Measurements from ENCODE around the gene COQ8B.
A peak's percentile ranks its signal among the peaks of the same experiment; 100 is the strongest.
"Not testable (repeated sequence)": the region's sequence is repeated elsewhere in the genome, so short reads cannot be mapped to it uniquely, and the experiment has no call there.

The COQ8B gene

DNA sequence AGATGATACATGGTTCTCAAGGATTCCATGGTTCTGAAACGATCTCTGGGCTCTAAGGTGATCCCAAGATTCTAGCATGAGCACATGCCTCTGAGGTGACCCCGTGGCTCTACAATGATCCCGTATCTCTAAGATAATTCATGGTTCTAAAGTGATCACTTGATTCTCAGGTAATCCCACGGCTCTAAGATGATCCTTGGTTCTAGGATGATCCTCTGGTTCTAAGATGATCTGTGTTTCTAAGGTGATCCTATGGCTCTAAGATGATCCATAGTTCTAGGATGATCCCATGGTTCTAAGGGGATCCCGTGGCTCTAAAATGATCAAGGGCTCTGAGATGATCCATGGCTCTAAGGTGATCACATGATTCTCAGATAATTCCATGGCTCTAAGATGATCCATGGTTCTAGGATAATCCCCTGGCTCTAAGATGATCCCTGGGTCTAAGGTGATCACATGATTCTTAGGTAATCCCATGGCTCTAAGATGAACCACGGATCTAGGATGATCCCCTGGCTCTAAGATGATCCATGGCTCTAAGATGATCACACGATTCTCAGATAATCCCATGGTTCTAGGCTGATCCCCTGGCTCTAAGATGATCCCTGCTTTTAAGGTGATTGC is 47.6 kb downstream of the COQ8B start:
- DNase-seq (ENCODE audit: low read depth in 2 of 2) = no peak

- DNase-seq (ENCODE audit: low read depth in 2 of 2) = no peak
Measured at GRCh38 chr19:40667602-40668001, 49.1 kb downstream of the COQ8B start.

- no peak for DNase-seq (ENCODE audit: low read depth in 2 of 2)
Measured at GRCh38 chr19:40666803-40667438, 49.8 kb downstream of the COQ8B start.

DNA sequence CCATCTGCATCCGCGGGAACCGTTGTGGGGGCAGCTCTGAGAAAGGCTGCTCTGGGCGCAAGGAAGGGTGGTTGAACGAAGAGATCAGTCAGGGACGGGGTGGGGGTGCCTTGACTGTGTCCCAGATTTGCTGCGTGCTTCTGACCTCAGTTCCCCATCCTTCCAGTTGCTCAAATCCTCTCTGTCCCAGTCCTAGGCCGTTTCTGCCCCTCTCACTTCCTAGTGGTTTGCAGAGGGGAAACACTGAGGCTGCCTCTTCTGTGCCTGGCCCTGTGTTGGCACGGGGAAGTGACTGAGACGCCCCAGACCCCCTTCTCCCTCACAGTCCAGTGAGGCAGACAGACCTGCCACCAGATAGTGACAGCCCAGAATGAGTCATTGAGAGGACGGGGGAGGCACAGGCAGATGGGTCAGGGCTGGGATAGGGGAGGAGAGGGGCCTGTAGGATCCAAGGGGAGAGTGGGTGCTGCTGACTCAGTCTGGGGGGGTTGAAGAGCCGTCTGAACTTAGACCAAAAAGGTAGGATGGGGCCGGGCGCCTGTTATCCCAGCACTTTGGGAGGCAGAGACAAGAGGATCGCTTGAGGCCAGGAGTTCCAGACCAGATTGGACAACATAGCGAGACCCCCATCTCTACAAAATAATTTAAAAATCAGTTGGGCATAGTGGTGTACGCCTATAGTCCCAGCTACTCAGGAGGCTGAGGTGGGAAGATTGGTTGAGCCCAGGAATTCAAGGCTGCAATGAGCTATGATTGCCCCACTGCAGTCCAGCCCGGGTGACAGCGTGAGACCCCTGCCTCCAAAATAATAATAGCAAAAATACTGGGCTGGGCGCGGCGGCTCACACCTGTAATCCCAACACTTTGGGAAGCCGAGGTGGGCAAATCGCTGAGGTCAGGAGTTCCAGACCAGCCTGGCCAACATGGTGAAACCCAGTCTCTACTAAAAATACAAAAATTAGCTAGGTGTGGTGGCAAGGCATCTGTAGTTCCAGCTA is 52.7 kb downstream of the COQ8B start:
- no peak for DNase-seq (ENCODE audit: low read depth in 2 of 2)

- DNase-seq (ENCODE audit: low read depth in 2 of 2) = peak; percentile 88 to 95
Measured at GRCh38 chr19:40662925-40663694, 53.6 kb downstream of the COQ8B start.

- DNase-seq (ENCODE audit: low read depth in 2 of 2) = no peak
Measured at GRCh38 chr19:40661616-40662015, 55.1 kb downstream of the COQ8B start.

DNA sequence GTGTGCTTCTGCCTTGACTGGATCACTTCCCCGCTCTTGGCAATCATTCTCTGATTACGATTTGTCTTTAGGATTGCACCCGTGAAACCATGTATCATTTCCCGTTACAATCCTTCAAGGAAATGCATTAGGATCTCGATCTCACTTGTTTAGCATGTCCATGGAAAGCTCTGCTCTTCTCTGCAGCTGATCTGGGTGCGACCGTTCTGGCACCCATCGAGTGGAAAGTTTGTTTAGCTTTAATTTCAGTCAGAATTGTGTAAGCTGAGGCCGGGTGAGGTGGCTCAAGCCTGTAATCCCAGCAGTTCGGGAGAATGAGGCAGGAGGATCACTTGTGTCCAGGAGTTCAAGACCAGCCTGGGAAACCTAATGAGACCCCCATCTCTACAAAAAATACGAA is 57.1 kb downstream of the COQ8B start:
- no peak for DNase-seq (ENCODE audit: low read depth in 2 of 2)

- no peak for DNase-seq (ENCODE audit: low read depth in 2 of 2)
Measured at GRCh38 chr19:40659116-40659515, 57.6 kb downstream of the COQ8B start.

DNA sequence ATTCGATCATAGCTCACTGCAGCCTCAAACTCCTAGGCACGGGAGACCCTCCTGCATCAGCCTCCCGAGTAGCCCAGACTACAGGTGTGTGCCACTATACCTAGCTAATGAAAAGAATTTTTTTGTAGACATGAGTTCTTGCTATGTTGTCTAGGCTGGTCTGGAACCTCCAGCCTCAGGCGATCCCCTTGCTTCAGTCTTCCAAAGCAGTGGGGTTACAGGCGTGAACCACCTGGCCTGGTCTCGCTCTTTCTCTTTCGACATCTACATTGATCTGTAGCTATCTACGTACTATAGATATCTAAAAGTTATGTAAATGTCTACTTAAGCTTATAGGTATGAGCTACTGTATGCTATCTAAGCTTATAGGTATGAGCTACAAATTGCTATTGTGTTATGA is 58.7 kb downstream of the COQ8B start:
- no peak for DNase-seq (ENCODE audit: low read depth in 2 of 2)

DNA sequence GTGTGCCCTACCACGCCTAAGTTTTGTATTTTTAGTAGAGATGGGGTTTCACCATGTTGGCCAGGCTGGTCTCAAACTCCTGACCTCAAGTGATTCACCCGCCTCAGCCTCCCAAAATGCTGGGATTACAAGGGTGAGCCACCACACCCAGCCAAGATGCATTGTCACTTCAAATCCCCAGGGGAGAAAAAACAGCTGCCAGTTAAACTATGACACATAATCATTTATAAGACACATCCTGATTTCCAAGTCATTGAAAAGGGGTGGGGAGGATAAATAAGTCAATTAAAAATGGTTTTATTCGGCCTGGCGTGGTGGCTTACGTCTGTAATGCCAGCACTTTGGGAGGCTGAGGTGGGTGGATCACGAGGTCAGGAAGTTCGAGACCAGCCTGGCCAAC is 61.0 kb downstream of the COQ8B start:
- DNase-seq (ENCODE audit: low read depth in 2 of 2) = not testable (repeated sequence)

- DNase-seq (ENCODE audit: low read depth in 2 of 2) = not testable (repeated sequence)
Measured at GRCh38 chr19:40652303-40652702, 64.4 kb downstream of the COQ8B start.

- DNase-seq (ENCODE audit: low read depth in 2 of 2) = no peak
Measured at GRCh38 chr19:40650749-40651305, 65.9 kb downstream of the COQ8B start.

DNA sequence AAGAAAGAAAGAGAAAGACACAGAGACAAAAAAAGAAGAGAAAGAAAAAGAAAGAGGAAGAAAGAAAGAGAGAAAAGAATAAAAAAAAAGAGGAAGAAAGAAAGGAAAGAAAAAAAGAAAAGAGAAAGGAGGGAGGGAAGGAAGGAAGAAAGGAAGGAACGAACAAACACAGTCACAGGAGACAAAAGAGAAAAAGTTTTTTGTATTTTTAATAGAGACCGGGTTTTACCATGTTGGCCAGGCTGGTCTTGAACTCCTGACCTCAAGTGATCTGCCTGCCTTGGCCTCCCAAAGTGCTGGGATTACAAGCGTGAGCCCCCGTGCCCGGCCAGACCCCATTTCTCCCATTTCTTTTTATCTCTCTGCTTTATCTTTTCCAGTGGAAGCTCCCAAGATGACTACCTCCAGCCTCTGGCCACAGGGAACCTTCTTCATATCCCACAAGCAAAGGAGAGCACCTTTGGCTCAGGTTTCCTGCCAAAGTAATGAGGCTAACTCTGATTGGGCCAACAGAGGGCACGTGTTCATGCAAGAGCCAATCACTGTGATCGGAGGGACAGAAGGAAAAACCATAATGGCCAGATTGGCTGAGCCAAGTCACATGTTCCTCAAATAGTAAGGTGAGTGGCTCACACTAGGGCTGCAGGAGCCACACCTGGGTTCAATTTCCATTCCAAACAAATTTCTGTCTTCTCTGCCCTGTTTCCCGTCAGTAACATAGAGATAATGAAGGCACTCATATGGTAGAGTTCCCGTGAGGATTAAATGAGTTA is 66.6 kb downstream of the COQ8B start:
- not testable (repeated sequence) for DNase-seq (ENCODE audit: low read depth in 2 of 2)

DNA sequence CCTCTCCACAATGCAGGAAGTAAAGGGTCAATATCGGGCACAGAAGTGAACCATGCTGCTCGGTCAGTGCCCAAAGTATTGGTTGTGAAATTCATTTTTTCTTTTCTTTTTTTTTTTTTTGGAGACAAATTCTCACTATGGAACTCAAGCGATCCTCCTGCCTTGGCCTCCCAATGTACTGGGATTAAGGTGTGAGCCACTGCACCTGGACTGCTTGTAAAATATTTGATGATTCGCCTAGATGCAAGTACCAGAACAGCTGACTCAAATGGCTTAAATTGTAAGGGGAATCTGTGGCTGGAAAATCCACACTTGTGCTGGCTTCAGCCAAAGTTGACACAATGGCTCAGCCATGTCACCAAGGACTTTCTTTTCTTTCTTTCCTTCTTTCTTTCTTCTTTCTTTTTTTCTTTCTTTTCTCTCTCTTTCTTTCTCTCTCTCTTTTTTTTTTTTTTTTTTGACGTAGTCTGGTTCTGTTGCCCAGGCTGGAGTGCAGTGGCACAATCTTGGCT is 69.9 kb downstream of the COQ8B start:
- DNase-seq (ENCODE audit: low read depth in 2 of 2) = no peak

GRCh38 chr19:40642757-40643305 is 73.9 kb downstream of the COQ8B start:
- no peak for DNase-seq (ENCODE audit: low read depth in 2 of 2)

GRCh38 chr19:40642051-40642706 is 74.5 kb downstream of the COQ8B start:
- no peak for DNase-seq (ENCODE audit: low read depth in 2 of 2)

Data from stimulated activated CD4-positive, alpha-beta T cell treated with anti-CD3 and anti-CD28 coated beads, Interleukin-4, amount 100 ng/mL, for 48 hours (primary cell).